Spleen (tissue), 11 donors: Measurements from ENCODE around the gene LDB2. TPM values are rescaled to one million over a fixed set of nuclear protein-coding genes. Genes with fewer than 3 reads are reported as not detected.

Source experiments
- DNase-seq: peaks from one replicate; pipeline ENCODE4 v3.0.0-alpha.2; 2020
- H3K27ac ChIP-seq, 8 donors: fragments of 200-600 bp; sonication (generic) in 7 of 8; 1 replicate in 4 of 8; 2 replicates in 4 of 8; pipeline versions ENCODE4 v1.5.0 to v1.8.0; 2016 to 2021; ENCODE audit warnings: inconsistent platforms in 4 of 8, mild to moderate bottlenecking in 4 of 8, moderate library complexity in 1 of 8
- H3K27me3 ChIP-seq, 7 donors: fragments of 200-600 bp; sonication (generic) in 6 of 7; replicated peaks in 1 of 7; 1 replicate in 4 of 7; 2 replicates in 3 of 7; pipeline versions ENCODE4 v1.5.0 to v1.8.0; 2016 to 2021; ENCODE audit warnings: inconsistent platforms in 3 of 7, mild to moderate bottlenecking in 1 of 7
- H3K36me3 ChIP-seq, 6 donors: fragments of 200-600 bp; sonication (generic) in 5 of 6; 1 replicate in 4 of 6; 2 replicates in 2 of 6; pipeline versions ENCODE4 v1.5.0 to v1.8.0; 2016 to 2021; ENCODE audit warnings: inconsistent platforms in 2 of 6
- H3K4me1 ChIP-seq, 6 donors: fragments of 200-600 bp; sonication (generic) in 5 of 6; 1 replicate in 3 of 6; 2 replicates in 3 of 6; pipeline versions ENCODE4 v1.5.0 to v1.8.0; 2016 to 2021; ENCODE audit warnings: inconsistent platforms in 3 of 6
- H3K4me3 ChIP-seq, 8 donors: fragments of 200-600 bp; sonication (generic) in 7 of 8; 1 replicate in 4 of 8; 2 replicates in 4 of 8; pipeline versions ENCODE4 v1.5.0 to v1.8.0; 2016 to 2021; ENCODE audit warnings: inconsistent platforms in 4 of 8, mild to moderate bottlenecking in 4 of 8, moderate library complexity in 2 of 8
- H3K9me3 ChIP-seq, 8 donors: fragments of 200-600 bp; sonication (generic) in 7 of 8; 1 replicate in 4 of 8; 2 replicates in 4 of 8; pipeline versions ENCODE4 v1.5.0 to v1.8.0; 2016 to 2021; ENCODE audit warnings: inconsistent platforms in 4 of 8
- CTCF ChIP-seq, 11 experiments: fragments of 200-600 bp in 7 of 11; fragments of 450-650 bp in 4 of 11; sonication (generic) in 4 of 11; IDR thresholded peaks in 8 of 11; conservative IDR thresholded peaks in 3 of 11; 1 replicate in 7 of 11; 2 replicates in 4 of 11; pipeline versions ENCODE4 v1.4.0 to v1.8.0; 2016 to 2021; ENCODE audit warnings: antibody characterized with exemption in 11 of 11, inconsistent platforms in 4 of 11, mild to moderate bottlenecking in 1 of 11
- POLR2A ChIP-seq, 3 donors: fragments of 450-650 bp; IDR thresholded peaks; one replicate each; pipeline ENCODE4 v1.5.1; 2017; ENCODE audit warnings: antibody characterized with exemption in 3 of 3, mild to moderate bottlenecking in 1 of 3
- POLR2AphosphoS5 ChIP-seq, 3 donors: sonication (generic); formaldehyde crosslinking; IDR thresholded peaks; one replicate each; pipeline ENCODE4 v1.5.1; 2017; ENCODE audit warnings: antibody characterized with exemption in 3 of 3
- WGBS, 5 donors: extraction: QIAGEN DNeasy Blood & Tissue Kit in 3 of 5; methylation state at CpG; one replicate each; pipeline versions ENCODE4 v1.1.5 to v1.1.7; 2013 to 2018; 5-methylcytosine and 5-hydroxymethylcytosine counted together
- intact Hi-C: fragments of 100-400 bp; cut with DNase I; formaldehyde crosslinking; loops from one replicate; pipeline ENCODE4 v1.15.0; 2023; ENCODE audit warnings: low total_unique reads
- polyA plus RNA-seq, 3 donors: library from polyadenylated mRNA; stranded (reverse); fragments of 200-250 nt; gene quantifications; one replicate each; pipeline ENCODE4 v1.2.1, GENCODE V29; 2013
- total RNA-seq, 7 donors: library from RNA; depleted of rRNA in 3 of 7; stranded (reverse); fragments of >200 nt in 3 of 7; fragmentation: NEBNext Ultra II Directional in 4 of 7; extraction: Animal tissue kit (Norgen Biotek cat#: 25700) in 4 of 7; gene quantifications; one replicate each; pipeline versions ENCODE4 v1.1.0 to v1.2.1, GENCODE V29; 2016 to 2021
- donor health status: healthy with polysubstance abuse.
- donor health status: DM: no; HTN: no; CAD: no; lungs with moderate emphysema.
- donor health status: DM: no; HTN: no; CAD: no.
- donor health status: Bipolar disorder and iron deficiency.
- donor health status: healthy.
- donor health status: DM: no; HTN: no; CAD: no.
- donor health status: DM: yes; HTN: yes; CAD: no.

The LDB2 gene
- total and polyA plus RNA-seq, 10 donors, result 24.1 to 257 (median 142) TPM

- DNase-seq, result no peak
- H3K4me1 ChIP-seq, result no peaks in the 10 kb centered on the region
- H3K9me3 ChIP-seq, result peaks cover 0 to 6% (median 0%) of the 10 kb centered on the region in 8 donors
- H3K27ac ChIP-seq, result no peak overlapping the region
- whole genome bisulfite sequencing, 5 donors, result 72 to 85% (median 77%) methylated on average over 6 of the region's 6 CpGs
- TF ChIP-seq POLR2AphosphoS5 (IDR thresholded peaks at IDR 0.05) (no peak), CTCF (IDR thresholded peaks at IDR 0.05 in 8 of 11, conservative IDR thresholded peaks at IDR 0.05 in 3 of 11) (no peak), POLR2A (IDR thresholded peaks at IDR 0.05) (no peak)
- H3K4me3 ChIP-seq, result no peak overlapping the region
- H3K36me3 ChIP-seq, result no peaks in the 10 kb centered on the region
- no peaks in the 10 kb centered on the region for H3K27me3 ChIP-seq
- intact Hi-C loops, result no loop called here
Observed at GRCh38 chr4:16627999-16628398, 270.4 kb downstream of the LDB2 start.

GRCh38 chr4:16626945-16627344, 271.5 kb downstream of the LDB2 start:
- DNase-seq, result no peak
- no peak for TF ChIP-seq CTCF (IDR thresholded peaks at IDR 0.05 in 8 of 11, conservative IDR thresholded peaks at IDR 0.05 in 3 of 11)
- TF ChIP-seq POLR2AphosphoS5 (IDR thresholded peaks at IDR 0.05), result no peak
- no peak for TF ChIP-seq POLR2A (IDR thresholded peaks at IDR 0.05)
- intact Hi-C loops, result no loop called here
- Histone ChIP-seq H3K4me1 (peaks cover 0 to 5% (median under 1%) of the 10 kb centered on the region in 6 donors), H3K9me3 (no peaks in the 10 kb centered on the region), H3K4me3 (no peak overlapping the region), H3K27ac (no peak overlapping the region), H3K27me3 (no peaks in the 10 kb centered on the region), H3K36me3 (no peaks in the 10 kb centered on the region)
- 58 to 71% (median 65%) methylated on average over 5 of the region's 5 CpGs for WGBS, 5 donors

GRCh38 chr4:16622826-16623225, 275.6 kb downstream of the LDB2 start:
- DNase-seq, result no peak
- H3K4me3 ChIP-seq, result no peak overlapping the region
- H3K4me1 ChIP-seq, result peaks cover 0 to 6% (median 2%) of the 10 kb centered on the region in 6 donors
- 21 to 46% (median 35%) methylated on average over 1 of the region's 1 CpG for WGBS, 5 donors
- no peak overlapping the region for H3K27ac ChIP-seq
- H3K9me3 ChIP-seq, result no peaks in the 10 kb centered on the region
- H3K36me3 ChIP-seq, result no peaks in the 10 kb centered on the region
- intact Hi-C loops, result no loop called here
- TF ChIP-seq POLR2AphosphoS5 (IDR thresholded peaks at IDR 0.05), result no peak
- no peak for TF ChIP-seq CTCF (IDR thresholded peaks at IDR 0.05 in 8 of 11, conservative IDR thresholded peaks at IDR 0.05 in 3 of 11)
- TF ChIP-seq POLR2A (IDR thresholded peaks at IDR 0.05), result no peak
- H3K27me3 ChIP-seq, result no peaks in the 10 kb centered on the region

DNA sequence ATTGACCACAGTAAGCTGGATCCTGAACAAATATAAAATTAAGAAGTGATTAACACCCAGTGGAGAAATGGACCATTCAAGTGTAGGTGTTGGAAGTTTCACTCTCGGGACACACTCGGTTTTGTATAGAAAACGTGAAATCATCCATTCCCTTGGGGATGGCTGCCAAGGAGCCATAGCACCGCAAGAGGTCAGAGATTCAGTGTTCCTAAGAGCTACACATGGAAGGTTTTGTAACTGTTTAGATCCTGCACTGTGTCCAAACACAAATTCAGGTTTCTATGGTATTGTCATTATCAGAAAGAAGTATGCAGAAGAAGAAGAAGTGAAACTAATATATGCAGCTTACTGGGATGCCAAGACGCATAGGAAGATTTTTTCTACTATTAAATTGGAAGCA, 281.0 kb downstream of the LDB2 start:
- Histone ChIP-seq H3K27me3 (no peaks in the 10 kb centered on the region), H3K9me3 (peaks cover 0 to 13% (median 0%) of the 10 kb centered on the region in 8 donors), H3K27ac (no peak overlapping the region), H3K36me3 (no peaks in the 10 kb centered on the region), H3K4me3 (no peak overlapping the region), H3K4me1 (peaks cover 0 to 6% (median under 1%) of the 10 kb centered on the region in 6 donors)
- TF ChIP-seq POLR2A (IDR thresholded peaks at IDR 0.05), result no peak
- no peak for TF ChIP-seq CTCF (IDR thresholded peaks at IDR 0.05 in 8 of 11, conservative IDR thresholded peaks at IDR 0.05 in 3 of 11)
- no peak for TF ChIP-seq POLR2AphosphoS5 (IDR thresholded peaks at IDR 0.05)
- DNase-seq, result no peak
- intact Hi-C loops, result no loop called here
- WGBS, 5 donors, result 67 to 79% (median 77%) methylated on average over 5 of the region's 5 CpGs
